Panc1 (cell line): ENCODE results near the gene DAPK2. TPM values are rescaled to one million over a fixed set of nuclear protein-coding genes. Genes with fewer than 3 reads are reported as not detected.

ENCODE experiments used
- ATAC-seq: fragments of 200-7000 bp; cut with Tn5 transposase; 2 replicates; pipeline ENCODE4 v1.9.1; 2020; ENCODE audit warnings: mild to moderate bottlenecking, moderate library complexity
- BruUV-seq: library from RNA; stranded (reverse); fragments of 400-500 nt; replicated peaks from 2 replicates; lab custom pipeline; 2021; lab: Mats Ljungman, UMichigan
- CTCF ChIA-PET: fragments of 300-600 bp; sonication (Branson Sonifier 250); formaldehyde crosslinking; loops from one replicate; lab custom pipeline; 2022; ENCODE audit warnings: antibody characterized with exemption; lab: Charles Lee
- POLR2A ChIA-PET: fragments of 300-600 bp; sonication (Branson Sonifier 250); formaldehyde crosslinking; loops from one replicate; lab custom pipeline; 2022; ENCODE audit warnings: antibody characterized with exemption; lab: Charles Lee
- DNase-seq: peaks from one replicate; pipeline ENCODE4 v3.0.0-alpha.2; 2010; ENCODE audit warnings: low read depth, low spot score
- H3K27ac ChIP-seq: 2 replicates; pipeline ENCODE4 v1.5.1; 2011; ENCODE audit warnings: mild to moderate bottlenecking, low read length, inconsistent platforms
- H3K27me3 ChIP-seq: fragments of 200-500 bp; sonication (Bioruptor generic); 2 replicates; pipeline ENCODE4 v1.6.0; 2014; ENCODE audit warnings: low read length, inconsistent platforms; ENCODE audit not compliant: control insufficient read depth, insufficient read depth
- H3K36me3 ChIP-seq: fragments of 200-500 bp; sonication (Bioruptor generic); 2 replicates; pipeline ENCODE4 v1.5.1; 2014; ENCODE audit warnings: inconsistent platforms, mild to moderate bottlenecking, low read length, moderate library complexity; ENCODE audit not compliant: control insufficient read depth, insufficient read depth
- H3K4me1 ChIP-seq: 2 replicates; pipeline ENCODE4 v1.5.1; 2011; ENCODE audit warnings: inconsistent platforms, mild to moderate bottlenecking, low read length, moderate library complexity; ENCODE audit not compliant: control insufficient read depth, insufficient read depth
- H3K4me3 ChIP-seq, 2 experiments: 2 replicates each; pipeline ENCODE4 v1.5.1; 2011 to 2012; ENCODE audit warnings: low read depth in 2 of 2, low read length in 2 of 2, mild to moderate bottlenecking in 2 of 2, inconsistent platforms in 1 of 2, moderate library complexity in 1 of 2
- H3K9me3 ChIP-seq: fragments of 200-500 bp; sonication (Bioruptor generic); 2 replicates; pipeline ENCODE4 v1.5.1; 2014; ENCODE audit warnings: low read depth, mild to moderate bottlenecking, inconsistent platforms, low read length, moderate library complexity; ENCODE audit not compliant: control insufficient read depth, insufficient read depth
- CTCF ChIP-seq: fragments of 450-650 bp; IDR thresholded peaks from 2 replicates; pipeline ENCODE4 v1.5.1; 2017; ENCODE audit warnings: mild to moderate bottlenecking
- POLR2AphosphoS5 ChIP-seq: IDR thresholded peaks from 2 replicates; pipeline ENCODE4 v1.6.1; 2012; ENCODE audit warnings: mild to moderate bottlenecking, low read depth, low read length, moderate library complexity
- REST ChIP-seq, 2 experiments: IDR thresholded peaks; 2 replicates each; pipeline ENCODE4 v1.6.1; 2011 to 2012; ENCODE audit warnings: low read depth in 2 of 2, control low read depth in 1 of 2, low read length in 1 of 2, mild to moderate bottlenecking in 1 of 2, moderate library complexity in 1 of 2; ENCODE audit not compliant: insufficient read depth in 1 of 2
- SIN3A ChIP-seq: IDR thresholded peaks from 2 replicates; pipeline ENCODE4 v1.6.1; 2012; ENCODE audit warnings: low read depth, mild to moderate bottlenecking, low read length, moderate library complexity, borderline replicate concordance; ENCODE audit not compliant: insufficient read depth
- TCF7L2 ChIP-seq: IDR thresholded peaks from 2 replicates; pipeline ENCODE4 v1.6.1; 2011; ENCODE audit warnings: mild to moderate bottlenecking, low read depth, low read length, inconsistent platforms
- in situ Hi-C: cut with HindIII; loops from 2 replicates; pipeline ENCODE4 v1.10.0; 2016; ENCODE audit warnings: low sequenced_read_pairs, low pct_unique_long_range_greater_than_20kb
- intact Hi-C: fragments of 100-400 bp; cut with micrococcal nuclease; formaldehyde crosslinking; loops from one replicate; pipeline ENCODE4 v1.10.0; 2022; ENCODE audit not compliant: unreplicated experiment
- total RNA-seq: library from RNA; stranded (reverse); gene quantifications from one replicate; pipeline ENCODE4 v1.2.1, GENCODE V29; 2021; ENCODE audit not compliant: unreplicated experiment

The DAPK2 gene
- total RNA-seq, 1 experiment from 2014 or later: 10.2 TPM

GRCh38 chr15:63896336-63897115 is 149.8 kb downstream of the DAPK2 start:
- TF ChIP-seq REST (IDR thresholded peaks at IDR 0.05; ENCODE audit: insufficient read depth in 1 of 2, low read depth in 2 of 2, low read length in 1 of 2) (no peak), CTCF (no peak), POLR2AphosphoS5 (no peak), TCF7L2 (no peak), SIN3A (no peak)
- intact Hi-C loops: no loop called here
- no peaks in the 10 kb centered on the region for H3K36me3 ChIP-seq
- H3K4me3 ChIP-seq: no peak overlapping the region
- ChIA-PET CTCF (interaction anchor here (1.7 kb wide), 1 partner anchor 27 kb away, joined by 3 read pairs; no protein-coding TSS in a partner anchor), POLR2A (no interaction called here)
- H3K9me3 ChIP-seq: no peaks in the 10 kb centered on the region
- H3K27me3 ChIP-seq: no peaks in the 10 kb centered on the region
- peak overlapping the region; percentile 36 for H3K27ac ChIP-seq
- H3K4me1 ChIP-seq: peaks cover 9% of the 10 kb centered on the region
- in situ Hi-C loops: no loop called here
- peak; percentile 75 for ATAC-seq
- DNase-seq: no peak
- no TSS peak for BruUV-seq

GRCh38 chr15:63895787-63896218 is 150.5 kb downstream of the DAPK2 start:
- POLR2A ChIA-PET: no interaction called here
- BruUV-seq: no TSS peak
- no peaks in the 10 kb centered on the region for H3K36me3 ChIP-seq
- TF ChIP-seq SIN3A: no peak
- TF ChIP-seq CTCF: no peak
- TF ChIP-seq REST (IDR thresholded peaks at IDR 0.05; ENCODE audit: insufficient read depth in 1 of 2, low read depth in 2 of 2, low read length in 1 of 2): no peak
- no peak for TF ChIP-seq TCF7L2
- TF ChIP-seq POLR2AphosphoS5: no peak
- H3K4me3 ChIP-seq: no peak overlapping the region
- intact Hi-C loops (no loop called here), in situ Hi-C loops (no loop called here)
- H3K9me3 ChIP-seq: no peaks in the 10 kb centered on the region
- ATAC-seq: no peak
- no peak for DNase-seq
- no peaks in the 10 kb centered on the region for H3K27me3 ChIP-seq
- CTCF ChIA-PET: interaction anchor here (0.7 to 1.7 kb wide), 2 partner anchors 28 to 151 kb away, joined by 3 read pairs; partner anchors contain the start of gene DAPK2
- H3K4me1 ChIP-seq: peaks cover 9% of the 10 kb centered on the region
- peak overlapping the region; percentile 32; the same call in 1 of the 2 replicates for H3K27ac ChIP-seq
